OCI-LY1 (cell line): ENCODE measurements around the gene CHST12.

Source experiments
- CTCF ChIP-seq: fragments of 200-600 bp; sonication (generic), shearing (Covaris generic); IDR thresholded peaks from 2 replicates; pipeline ENCODE4 v1.5.1; 2017; ENCODE audit warnings: mild to moderate bottlenecking, antibody characterized with exemption, low read length, moderate library complexity, mixed read lengths
- EZH2 ChIP-seq: fragments of 200-600 bp; sonication (generic), shearing (Covaris generic); IDR thresholded peaks from 2 replicates; pipeline ENCODE4 v1.8.0; 2017; ENCODE audit warnings: borderline replicate concordance, mixed run types, mild to moderate bottlenecking, antibody characterized with exemption, low read length, moderate library complexity, mixed read lengths

GRCh38 chr7:2374830-2375728 is 28.3 kb upstream of the CHST12 start:
- TF ChIP-seq CTCF (no peak), EZH2 (no peak)
